Tibial nerve (tissue), 4 donors: Measurements from ENCODE around the gene MECR.

Experiments
- CTCF ChIP-seq, 5 experiments: fragments of 200-600 bp in 3 of 5; fragments of 450-650 bp in 2 of 5; sonication (generic) in 3 of 5; IDR thresholded peaks; one replicate each; pipeline ENCODE4 v1.5.1; 2016 to 2019; ENCODE audit warnings: antibody characterized with exemption in 5 of 5, mild to moderate bottlenecking in 3 of 5, moderate library complexity in 2 of 5
- EP300 ChIP-seq, 2 donors: sonication (generic); formaldehyde crosslinking; IDR thresholded peaks; one replicate each; pipeline ENCODE4 v1.6.1; 2017; ENCODE audit warnings: antibody characterized with exemption in 2 of 2, mild to moderate bottlenecking in 1 of 2
- POLR2A ChIP-seq, 2 donors: fragments of 450-650 bp; IDR thresholded peaks; one replicate each; pipeline ENCODE4 v1.6.1; 2017; ENCODE audit warnings: antibody characterized with exemption in 2 of 2, mild to moderate bottlenecking in 2 of 2, moderate library complexity in 2 of 2

DNA sequence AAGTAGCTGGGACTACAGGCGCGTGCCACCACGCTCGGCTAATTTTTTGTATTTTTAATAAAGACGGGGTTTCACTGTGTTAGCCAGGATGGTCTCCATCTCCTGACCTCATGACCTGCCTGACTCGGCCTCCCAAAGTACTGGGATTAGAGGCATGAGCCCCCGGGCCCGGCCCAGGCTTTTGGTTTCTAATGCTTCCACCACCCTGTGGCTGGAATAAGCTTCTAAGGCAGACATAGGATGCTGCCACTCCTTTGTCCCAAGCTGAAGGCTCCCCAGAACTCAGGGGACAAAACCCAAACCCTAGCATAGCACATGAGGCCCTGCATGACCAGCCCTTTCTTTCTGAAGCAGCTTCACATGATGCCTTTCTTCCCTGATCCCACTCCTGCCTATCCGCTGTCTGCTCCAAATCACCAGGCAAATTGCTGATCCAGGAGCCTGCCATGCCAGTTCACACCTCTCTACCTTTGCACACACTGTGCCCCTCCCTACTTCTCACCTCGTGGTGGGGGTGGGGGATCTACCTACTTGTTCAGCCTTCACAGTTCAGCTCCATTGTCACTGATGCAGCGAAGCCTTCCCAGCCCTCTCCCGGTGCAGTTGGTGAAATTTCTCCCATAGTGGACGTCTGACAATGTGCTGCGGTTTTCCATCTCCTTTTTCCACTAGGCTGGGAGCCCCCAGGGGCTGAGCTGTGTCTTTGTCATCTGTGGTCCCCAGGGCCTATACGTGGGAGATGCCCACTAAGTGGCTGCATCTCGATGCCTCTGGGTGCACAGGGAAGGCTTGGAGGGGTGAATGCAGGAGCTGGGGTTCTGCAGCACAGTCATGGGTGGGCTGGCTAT, 12.5 kb upstream of the MECR start:
- no peak for TF ChIP-seq POLR2A (IDR thresholded peaks at IDR 0.05)
- TF ChIP-seq CTCF (IDR thresholded peaks at IDR 0.05), result no peak
- no peak for TF ChIP-seq EP300 (IDR thresholded peaks at IDR 0.05)
